SH-SY5Y (cell line): ENCODE measurements around the gene MDFIC.

Experiments
- GATA2 ChIP-seq: IDR thresholded peaks from 2 replicates; pipeline ENCODE4 v1.6.1; 2011; ENCODE audit warnings: mild to moderate bottlenecking, low read depth, low read length
- GATA3 ChIP-seq: IDR thresholded peaks from 2 replicates; pipeline ENCODE4 v1.6.1; 2011; ENCODE audit warnings: low read depth, mild to moderate bottlenecking, low read length, moderate library complexity

DNA sequence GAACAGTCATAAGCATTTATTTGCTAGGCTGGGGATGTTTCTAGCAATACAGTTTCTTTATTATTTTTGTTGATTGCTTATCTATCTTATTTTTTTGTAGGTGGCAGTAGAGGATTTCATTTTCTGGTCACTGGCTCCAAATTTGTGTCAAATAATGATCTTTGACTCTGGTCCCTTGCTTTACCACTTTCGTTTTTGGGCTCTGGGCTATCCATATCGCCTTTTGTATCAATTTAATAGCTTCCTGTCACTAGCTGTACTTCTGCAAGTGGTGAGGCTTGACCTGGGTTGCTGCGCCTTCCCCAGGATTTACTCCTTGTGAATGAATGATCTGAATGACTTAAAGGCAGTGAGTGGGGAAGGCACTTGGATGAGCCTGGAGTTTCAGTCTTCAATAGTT, 48.4 kb downstream of the MDFIC start:
- TF ChIP-seq GATA2 (no peak), GATA3 (no peak)
